Measurements from ENCODE around the gene RBM10. TPM values are rescaled to one million over a fixed set of nuclear protein-coding genes. Genes with fewer than 3 reads are reported as not detected.

Gene RBM10
- total and polyA plus RNA-seq, 2 experiments from 2014 or later: 39.5 to 101 TPM

- TF ChIP-seq, protein P1, sequence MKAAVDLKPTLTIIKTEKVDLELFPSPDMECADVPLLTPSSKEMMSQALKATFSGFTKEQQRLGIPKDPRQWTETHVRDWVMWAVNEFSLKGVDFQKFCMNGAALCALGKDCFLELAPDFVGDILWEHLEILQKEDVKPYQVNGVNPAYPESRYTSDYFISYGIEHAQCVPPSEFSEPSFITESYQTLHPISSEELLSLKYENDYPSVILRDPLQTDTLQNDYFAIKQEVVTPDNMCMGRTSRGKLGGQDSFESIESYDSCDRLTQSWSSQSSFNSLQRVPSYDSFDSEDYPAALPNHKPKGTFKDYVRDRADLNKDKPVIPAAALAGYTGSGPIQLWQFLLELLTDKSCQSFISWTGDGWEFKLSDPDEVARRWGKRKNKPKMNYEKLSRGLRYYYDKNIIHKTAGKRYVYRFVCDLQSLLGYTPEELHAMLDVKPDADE (IDR thresholded peaks at IDR 0.05): no peak
- TF ChIP-seq REST (IDR thresholded peaks at IDR 0.05; ENCODE audit: unreplicated experiment) (no peak), ZNF331 (CRISPR knock-in tag; IDR thresholded peaks at IDR 0.05; ENCODE audit: low read depth) (no peak), NANOG (IDR thresholded peaks at IDR 0.05; ENCODE audit: borderline replicate concordance) (no peak)
Observed at GRCh38 chrX:47198026-47198686, 53.1 kb downstream of the RBM10 start (continued).

- Mint-ChIP-seq H3K36me3 (ENCODE audit: low read depth) (peaks cover 91% of the 10 kb centered on the region), H3K27me3 (ENCODE audit: insufficient read depth, low read depth, poor library complexity) (peaks cover 23% of the 10 kb centered on the region), H3K4me3 (peak overlapping the region; percentile 30; the same call in 1 of the 3 replicates), H3K9me3 (no peaks in the 10 kb centered on the region), H3K4me1 (peaks cover 41% of the 10 kb centered on the region), H3K27ac (peak overlapping the region; percentile 74; the same call in 1 of the 2 replicates)
- Histone ChIP-seq H3K9me2 (ENCODE audit: insufficient read depth) (no peaks in the 10 kb centered on the region), H2AFZ (no peak overlapping the region), H3K4me2 (no peak overlapping the region), H3K36me3 (ENCODE audit: insufficient read depth) (peaks cover 19% of the 10 kb centered on the region), H4K20me1 (replicated peaks; ENCODE audit: insufficient read depth) (peaks cover 8% of the 10 kb centered on the region), H3F3A (replicated peaks; ENCODE audit: low read depth) (no peaks in the 10 kb centered on the region), H3K4me1 (ENCODE audit: insufficient read depth) (peaks cover 22% of the 10 kb centered on the region), H3K27me3 (ENCODE audit: insufficient read depth) (no peaks in the 10 kb centered on the region), H3K27ac (ENCODE audit: low read depth) (peak overlapping the region; percentile 59; the same call in 1 of the 2 replicates), H3K4me3 (no peak overlapping the region), H3K79me2 (replicated peaks; ENCODE audit: insufficient read depth) (peaks cover 44% of the 10 kb centered on the region)
- no peak for ATAC-seq
- no peak for DNase-seq (ENCODE audit: low spot score)
- no peak for TF ChIP-seq ZNF114 (CRISPR knock-in tag; IDR thresholded peaks at IDR 0.05)
- no peak for TF ChIP-seq EZH2 (IDR thresholded peaks at IDR 0.05; ENCODE audit: low read depth, unreplicated experiment)
- no peak for TF ChIP-seq REST (IDR thresholded peaks at IDR 0.05; ENCODE audit: unreplicated experiment)
- TF ChIP-seq JUNB (IDR thresholded peaks at IDR 0.05; ENCODE audit: unreplicated experiment): no peak
- no peak for TF ChIP-seq ZNF331 (CRISPR knock-in tag; IDR thresholded peaks at IDR 0.05; ENCODE audit: low read depth)
- no peak for TF ChIP-seq POLR2AphosphoS5 (IDR thresholded peaks at IDR 0.05; ENCODE audit: low read depth)
- no peak for TF ChIP-seq NANOG (IDR thresholded peaks at IDR 0.05; ENCODE audit: borderline replicate concordance)
- TF ChIP-seq, protein P1 (IDR thresholded peaks at IDR 0.05): no peak
- TF ChIP-seq CTCF (conservative IDR thresholded peaks at IDR 0.05; ENCODE audit: low read depth in 2 of 2): no peak
Observed at GRCh38 chrX:47198687-47199080, 53.7 kb downstream of the RBM10 start.

Data from GM23338 (cell line).